Smooth muscle cell of the pulmonary artery (primary cell): ENCODE results near the gene MOG. TPM values are rescaled to one million over a fixed set of nuclear protein-coding genes. Genes with fewer than 3 reads are reported as not detected.

Source experiments
- total RNA-seq: library from RNA; depleted of rRNA; stranded (reverse); fragments of >200 nt; gene quantifications from 2 replicates; pipeline ENCODE4 v1.2.3, GENCODE V29; 2014

Gene MOG
- not detected in 2 replicates for total RNA-seq

DNA sequence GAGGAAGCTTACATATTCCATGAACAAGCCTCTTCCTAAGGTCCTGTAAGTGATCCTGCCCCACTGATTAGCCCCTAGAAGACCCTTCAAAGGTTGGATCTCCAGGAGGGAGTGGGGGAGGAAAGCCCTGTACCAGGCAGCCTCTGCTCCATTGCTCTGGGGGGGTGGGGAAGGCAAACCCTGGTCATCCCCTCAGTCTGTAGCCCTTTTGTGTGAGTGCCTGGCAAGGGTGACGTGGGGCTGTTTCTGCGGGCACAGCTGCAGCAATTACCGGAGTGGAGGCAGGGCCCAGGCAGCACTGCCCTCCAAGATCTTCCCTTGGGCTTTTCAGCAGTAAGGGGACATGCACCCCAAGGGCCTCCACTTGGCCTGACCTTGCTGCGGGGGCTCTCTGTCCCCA is at the start of gene MOG:
Gene MOG (plus strand): TSS at position 295 of the 400 bp plus-strand sequence. CDS start 118 bp downstream, outside the sequence.

DNA sequence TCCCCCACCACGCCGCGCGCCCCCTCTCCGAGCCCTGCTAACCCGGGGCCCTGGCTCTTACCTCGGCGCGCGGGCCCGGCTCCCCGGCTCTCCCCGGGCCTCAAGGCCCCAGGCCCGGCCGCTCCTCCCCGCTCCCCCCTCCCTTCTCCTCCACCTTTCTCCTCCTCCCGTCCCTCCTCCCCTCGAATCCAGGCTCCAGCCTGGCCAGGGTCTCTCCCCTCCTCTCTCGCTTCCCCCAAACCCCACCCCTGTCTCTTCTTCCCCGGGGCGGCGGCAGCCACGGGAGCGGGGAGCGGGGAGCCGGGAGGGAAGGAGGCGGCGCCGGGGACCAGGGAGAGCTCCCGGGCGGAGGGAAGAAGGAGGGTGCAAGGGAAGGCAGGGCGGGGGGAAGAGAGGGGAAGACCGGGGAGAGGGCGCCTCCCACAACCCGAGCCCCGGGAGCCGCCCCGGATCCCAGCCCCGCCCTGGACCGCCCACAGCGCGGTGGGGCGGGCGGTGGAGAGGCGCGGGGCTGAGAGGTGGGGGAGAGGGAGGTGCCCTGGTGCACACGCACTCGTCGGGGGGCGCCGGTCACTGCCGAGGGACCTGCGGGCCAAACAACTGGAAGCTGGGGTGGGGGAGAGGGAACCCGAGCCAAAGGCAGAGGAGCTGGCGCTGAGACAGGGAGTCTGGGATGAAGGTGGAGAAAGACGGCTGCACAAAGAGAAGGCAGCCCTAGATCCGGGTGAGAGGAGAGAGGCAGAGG is 23.9 kb upstream of the MOG start, which contains the start of gene GABBR1:
Gene GABBR1 (minus strand): TSS at position 395 of the 745 bp plus-strand sequence. CDS start 798 bp downstream, outside the sequence.

DNA sequence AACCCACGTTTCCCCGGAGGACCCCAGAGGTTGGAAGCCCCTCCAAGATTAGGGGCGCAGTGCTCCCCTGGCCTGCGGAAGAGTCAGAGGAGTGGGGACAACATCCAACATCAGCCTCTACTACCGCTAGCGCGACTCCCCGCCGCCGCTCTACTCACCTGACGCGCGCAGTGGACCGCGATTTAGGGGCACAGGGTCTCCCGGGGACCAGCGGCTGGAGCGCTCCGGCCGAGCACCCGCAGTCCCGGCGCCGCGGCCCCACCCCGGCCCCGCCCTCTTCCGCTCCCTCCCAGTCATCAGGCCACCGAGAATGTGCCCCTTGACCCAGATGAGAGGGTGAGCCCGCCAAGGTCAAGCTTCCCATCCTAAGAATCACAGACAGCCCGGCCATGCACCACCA is 24.0 kb downstream of the MOG start, which contains the start of gene ZFP57:
Gene ZFP57 (minus strand): TSS at position 249 of the 400 bp plus-strand sequence. CDS start 4,149 bp downstream, outside the sequence.

Other genes starting within 250 kb of the MOG start
- gene OR12D1, start 242.2 kb upstream of the MOG start, total RNA-seq: not detected in 2 replicates
- gene OR10C1, start 217.8 kb upstream of the MOG start, total RNA-seq: not detected in 2 replicates
- gene OR11A1, start 200.0 kb upstream of the MOG start, total RNA-seq: not detected in 2 replicates
- gene OR2H1, start 199.9 kb upstream of the MOG start, total RNA-seq: not detected in 2 replicates
- gene MAS1L, start 169.1 kb upstream of the MOG start, total RNA-seq: not detected in 2 replicates
- not detected in 2 replicates for gene UBD, start 97.4 kb upstream of the MOG start, total RNA-seq
- gene OR2H2, start 72.0 kb upstream of the MOG start, total RNA-seq: not detected in 2 replicates
- 18.3 and 25.4 TPM in 2 replicates for gene GABBR1, start 23.9 kb upstream of the MOG start, total RNA-seq
- 0.07 TPM in 1 of 2 replicates, not detected in the other for gene ZFP57, start 24.1 kb downstream of the MOG start, total RNA-seq
- 2.9 and 6.7 TPM in 2 replicates for gene HLA-F, start 66.3 kb downstream of the MOG start, total RNA-seq
- gene HLA-G, start 170.7 kb downstream of the MOG start, total RNA-seq: 0.26 and 0.36 TPM in 2 replicates